Stomach (tissue), 9 donors: ENCODE data around the gene DCDC2. TPM values are rescaled to one million over a fixed set of nuclear protein-coding genes. Genes with fewer than 3 reads are reported as not detected.
"Not testable (repeated sequence)": the region's sequence is repeated elsewhere in the genome, so short reads cannot be mapped to it uniquely, and the experiment has no call there.

Experiments
- DNase-seq, 2 donors: peaks; one replicate each; pipeline versions ENCODE4 v3.0.0 to v3.0.0-alpha.2; 2013 to 2019
- H3K27ac ChIP-seq, 5 donors: fragments of 200-600 bp in 4 of 5; sonication (generic) in 4 of 5; one replicate each; pipeline ENCODE4 v1.5.1; 2013 to 2019; ENCODE audit warnings: mild to moderate bottlenecking in 1 of 5, moderate library complexity in 1 of 5
- H3K27me3 ChIP-seq, 3 donors: fragments of 200-600 bp; sonication (generic); one replicate each; pipeline ENCODE4 v1.5.1; 2017 to 2019; ENCODE audit warnings: mixed run types in 1 of 3
- H3K36me3 ChIP-seq, 4 donors: fragments of 200-600 bp; sonication (generic); 1 replicate in 3 of 4; 2 replicates in 1 of 4; pipeline ENCODE4 v1.5.1; 2016 to 2019
- H3K4me1 ChIP-seq, 4 donors: fragments of 200-600 bp; sonication (generic); one replicate each; pipeline ENCODE4 v1.5.1; 2016 to 2019
- H3K4me3 ChIP-seq, 4 donors: fragments of 200-600 bp; sonication (generic) in 3 of 4; one replicate each; pipeline ENCODE4 v1.5.1; 2016 to 2019; ENCODE audit warnings: mild to moderate bottlenecking in 1 of 4
- H3K9me3 ChIP-seq, 4 donors: fragments of 200-600 bp; sonication (generic); one replicate each; pipeline ENCODE4 v1.5.1; 2016 to 2019
- CTCF ChIP-seq, 7 experiments: fragments of 450-650 bp in 4 of 7; fragments of 200-600 bp in 3 of 7; sonication (generic) in 3 of 7; IDR thresholded peaks; one replicate each; pipeline ENCODE4 v1.5.1; 2016 to 2019; ENCODE audit warnings: antibody characterized with exemption in 7 of 7, control low read depth in 2 of 7, mild to moderate bottlenecking in 1 of 7
- EP300 ChIP-seq: sonication (generic); formaldehyde crosslinking; IDR thresholded peaks from one replicate; pipeline ENCODE4 v1.6.1; 2017; ENCODE audit warnings: antibody characterized with exemption
- POLR2A ChIP-seq, 4 donors: fragments of 450-650 bp; IDR thresholded peaks; one replicate each; pipeline ENCODE4 v1.6.1; 2016; ENCODE audit warnings: antibody characterized with exemption in 4 of 4, control low read depth in 2 of 4, mild to moderate bottlenecking in 1 of 4, moderate library complexity in 1 of 4
- POLR2AphosphoS5 ChIP-seq, 3 donors: sonication (generic); formaldehyde crosslinking; IDR thresholded peaks; one replicate each; pipeline ENCODE4 v1.6.1; 2016; ENCODE audit warnings: antibody characterized with exemption in 3 of 3
- WGBS, 5 donors: extraction: QIAGEN DNeasy Blood & Tissue Kit in 3 of 5; methylation state at CpG; one replicate each; pipeline versions ENCODE4 v1.1.5 to v1.1.7; 2013 to 2018; 5-methylcytosine and 5-hydroxymethylcytosine counted together
- intact Hi-C: fragments of 100-400 bp; cut with DNase I; formaldehyde crosslinking; loops from one replicate; pipeline ENCODE4 v1.15.1; 2023; ENCODE audit warnings: low total_unique reads
- polyA plus RNA-seq, 3 donors: library from polyadenylated mRNA; stranded (reverse); fragments of 200-250 nt; gene quantifications; one replicate each; pipeline ENCODE4 v1.2.3, GENCODE V29; 2013
- total RNA-seq, 5 donors: library from RNA; depleted of rRNA; stranded (reverse); fragments of >200 nt; gene quantifications; one replicate each; pipeline versions ENCODE4 v1.1.0 to v1.2.3, GENCODE V29; 2014 to 2016
- donor health status: healthy with polysubstance abuse.
- donor health status: Bipolar disorder and iron deficiency.
- donor health status: healthy.

The DCDC2 gene
- total and polyA plus RNA-seq, 8 donors: under 0.01 to 2.8 (median 1.4) TPM

GRCh38 chr6:24381476-24382219, 23.8 kb upstream of the DCDC2 start:
- intact Hi-C loops: no loop called here
- no peak for TF ChIP-seq EP300
- TF ChIP-seq POLR2AphosphoS5 (IDR thresholded peaks at IDR 0.05): no peak
- no peak for TF ChIP-seq POLR2A (IDR thresholded peaks at IDR 0.05)
- no peak for TF ChIP-seq CTCF (IDR thresholded peaks at IDR 0.05)

GRCh38 chr6:24378473-24379097, 20.7 kb upstream of the DCDC2 start:
- TF ChIP-seq EP300: no peak
- no peak for TF ChIP-seq CTCF (IDR thresholded peaks at IDR 0.05)
- no peak for TF ChIP-seq POLR2AphosphoS5 (IDR thresholded peaks at IDR 0.05)
- no peak for TF ChIP-seq POLR2A (IDR thresholded peaks at IDR 0.05)
- H3K4me3 ChIP-seq: no peak overlapping the region
- H3K36me3 ChIP-seq: no peaks in the 10 kb centered on the region
- 63 to 81% (median 68%) methylated on average over 1 of the region's 1 CpG for WGBS, 5 donors
- DNase-seq: no peak
- no peaks in the 10 kb centered on the region for H3K27me3 ChIP-seq
- H3K9me3 ChIP-seq: no peaks in the 10 kb centered on the region
- no peak overlapping the region for H3K27ac ChIP-seq
- intact Hi-C loops: no loop called here
- no peaks in the 10 kb centered on the region for H3K4me1 ChIP-seq

More at GRCh38 chr6:24381476-24382219, 23.8 kb upstream of the DCDC2 start:
- no peaks in the 10 kb centered on the region for H3K4me1 ChIP-seq
- no peaks in the 10 kb centered on the region for H3K9me3 ChIP-seq
- H3K36me3 ChIP-seq: no peaks in the 10 kb centered on the region
- no peak overlapping the region for H3K27ac ChIP-seq
- 89 to 95% (median 95%) methylated on average over 4 of the region's 4 CpGs for WGBS, 5 donors
- no peak for DNase-seq
- H3K4me3 ChIP-seq: no peak overlapping the region
- peaks cover 0 to 8% (median 0%) of the 10 kb centered on the region in 3 donors for H3K27me3 ChIP-seq

DNA sequence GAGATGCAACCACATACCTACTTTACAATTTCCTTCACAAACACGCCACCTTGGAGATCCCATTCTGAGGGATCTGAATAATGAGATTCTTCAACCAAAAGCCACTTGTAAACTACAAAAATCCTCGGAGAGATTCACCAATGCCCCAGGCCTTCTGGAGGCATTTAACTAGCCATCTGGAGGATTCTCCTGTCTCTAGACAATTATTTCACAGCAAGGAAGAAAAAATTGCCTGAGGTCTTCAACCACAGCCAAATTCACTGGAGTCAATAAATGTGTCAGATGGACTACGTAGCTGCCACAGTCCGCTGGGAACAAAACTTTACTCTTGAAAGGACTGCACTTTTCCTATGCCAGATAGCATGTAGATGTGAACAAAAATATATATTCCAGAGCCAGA, 19.0 kb upstream of the DCDC2 start:
- Histone ChIP-seq H3K4me1 (no peaks in the 10 kb centered on the region), H3K9me3 (no peaks in the 10 kb centered on the region), H3K36me3 (no peaks in the 10 kb centered on the region), H3K27ac (no peak overlapping the region), H3K4me3 (no peak overlapping the region), H3K27me3 (no peaks in the 10 kb centered on the region)
- 57 to 79% (median 65%) methylated on average over 4 of the region's 4 CpGs for WGBS, 5 donors
- TF ChIP-seq POLR2A (IDR thresholded peaks at IDR 0.05): no peak
- no peak for TF ChIP-seq CTCF (IDR thresholded peaks at IDR 0.05)
- no peak for TF ChIP-seq POLR2AphosphoS5 (IDR thresholded peaks at IDR 0.05)
- no peak for TF ChIP-seq EP300
- intact Hi-C loops: no loop called here
- DNase-seq: no peak

DNA sequence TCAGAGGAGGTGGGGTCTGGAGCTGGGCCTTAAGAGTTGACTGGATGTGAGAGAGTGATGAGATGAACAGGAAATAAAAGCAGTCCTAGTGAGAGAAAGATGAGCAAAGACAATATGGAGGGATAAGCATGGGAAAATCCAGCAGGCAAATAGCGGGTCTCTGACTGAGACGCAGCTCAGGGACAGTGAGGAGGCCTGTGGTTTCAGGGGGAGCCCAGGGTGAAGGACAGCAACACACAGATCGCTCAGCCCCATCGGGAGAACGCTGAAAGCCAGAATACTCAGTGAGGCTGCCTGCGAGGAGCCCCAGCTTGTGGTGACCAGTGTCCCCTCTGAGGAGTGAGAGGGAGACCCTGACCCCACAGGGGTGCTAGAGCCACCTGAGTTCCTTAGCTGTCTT, 16.8 kb upstream of the DCDC2 start:
- Histone ChIP-seq H3K27me3 (no peaks in the 10 kb centered on the region), H3K27ac (no peak overlapping the region), H3K4me3 (no peak overlapping the region), H3K36me3 (no peaks in the 10 kb centered on the region), H3K9me3 (peaks cover 0 to 8% (median 0%) of the 10 kb centered on the region in 4 donors), H3K4me1 (no peaks in the 10 kb centered on the region)
- TF ChIP-seq POLR2A (IDR thresholded peaks at IDR 0.05): no peak
- no peak for DNase-seq
- intact Hi-C loops: no loop called here
- 84 to 91% (median 87%) methylated on average over 5 to 6 of the region's 6 CpGs for WGBS, 5 donors

- H3K9me3 ChIP-seq, H3K4me3 ChIP-seq, H3K36me3 ChIP-seq, intact Hi-C loops, DNase-seq, H3K27ac ChIP-seq, H3K27me3 ChIP-seq, H3K4me1 ChIP-seq: not testable (repeated sequence)
- 76 to 83% (median 77%) methylated on average over 8 of the region's 8 CpGs for WGBS, 5 donors
Measured at GRCh38 chr6:24365103-24365633, 7.3 kb upstream of the DCDC2 start.

GRCh38 chr6:24362363-24362762, 4.5 kb upstream of the DCDC2 start:
- H3K36me3 ChIP-seq, DNase-seq, H3K27ac ChIP-seq, H3K9me3 ChIP-seq, intact Hi-C loops, H3K4me3 ChIP-seq: not testable (repeated sequence)
- Histone ChIP-seq H3K27me3 (peaks cover 0 to 14% (median 3%) of the 10 kb centered on the region in 3 donors), H3K4me1 (peaks cover 13 to 26% (median 21%) of the 10 kb centered on the region in 4 donors)
- 77 to 86% (median 84%) methylated on average over 5 of the region's 5 CpGs for WGBS, 5 donors
